Heart left ventricle (tissue), 16 donors: ENCODE measurements around the gene ACVR2B. TPM values are rescaled to one million over a fixed set of nuclear protein-coding genes. Genes with fewer than 3 reads are reported as not detected.

ENCODE experiments used
- ATAC-seq, 4 donors: fragments of 200-7000 bp; cut with Tn5 transposase; one replicate each; pipeline ENCODE4 v1.9.1; 2020 to 2022; ENCODE audit warnings: moderate library complexity in 4 of 4, mild to moderate bottlenecking in 3 of 4, moderate number of reproducible peaks in 1 of 4
- DNase-seq, 5 donors: peaks; one replicate each; pipeline ENCODE4 v3.0.0-alpha.2; 2020
- H3K27ac ChIP-seq, 12 donors: fragments of 200-600 bp; sonication (generic) in 4 of 12; one replicate each; pipeline versions ENCODE4 v1.5.0 to v1.8.0; 2016 to 2022; ENCODE audit warnings: mild to moderate bottlenecking in 2 of 12
- H3K27me3 ChIP-seq, 9 donors: fragments of 200-600 bp; sonication (generic) in 2 of 9; one replicate each; pipeline versions ENCODE4 v1.5.1 to v1.8.0; 2016 to 2022; ENCODE audit warnings: mild to moderate bottlenecking in 3 of 9
- H3K36me3 ChIP-seq, 9 donors: fragments of 200-600 bp; sonication (generic) in 2 of 9; one replicate each; pipeline versions ENCODE4 v1.5.0 to v1.8.0; 2018 to 2022; ENCODE audit warnings: mild to moderate bottlenecking in 2 of 9
- H3K4me1 ChIP-seq, 12 donors: fragments of 200-600 bp; sonication (generic) in 4 of 12; one replicate each; pipeline versions ENCODE4 v1.5.0 to v1.8.0; 2016 to 2022; ENCODE audit warnings: mild to moderate bottlenecking in 3 of 12
- H3K4me3 ChIP-seq, 12 donors: fragments of 200-600 bp; sonication (generic) in 4 of 12; one replicate each; pipeline versions ENCODE4 v1.5.0 to v1.8.0; 2017 to 2022; ENCODE audit warnings: mild to moderate bottlenecking in 9 of 12, moderate library complexity in 4 of 12
- H3K9me3 ChIP-seq, 12 donors: fragments of 200-600 bp; sonication (generic) in 4 of 12; one replicate each; pipeline versions ENCODE4 v1.5.0 to v1.8.0; 2016 to 2022; ENCODE audit warnings: mild to moderate bottlenecking in 1 of 12
- POLR2A ChIP-seq, 2 donors: fragments of 450-650 bp; IDR thresholded peaks; one replicate each; pipeline ENCODE4 v1.6.1; 2017; ENCODE audit warnings: antibody characterized with exemption in 2 of 2, mild to moderate bottlenecking in 2 of 2, moderate library complexity in 2 of 2
- WGBS, 4 donors: extraction: QIAGEN DNeasy Blood & Tissue Kit in 2 of 4; methylation state at CpG; one replicate each; pipeline versions ENCODE4 v1.1.5 to v1.1.7; 2013 to 2018; 5-methylcytosine and 5-hydroxymethylcytosine counted together
- intact Hi-C, 10 donors: fragments of 100-400 bp; cut with DNase I; formaldehyde crosslinking; loops; one replicate each; pipeline versions ENCODE4 v1.11.1 to v1.14.2; 2022
- polyA plus RNA-seq, 2 donors: library from polyadenylated mRNA; stranded (reverse); fragments of 200-250 nt; gene quantifications; one replicate each; pipeline ENCODE4 v1.2.3, GENCODE V29; 2013
- total RNA-seq, 9 donors: library from RNA; depleted of rRNA in 2 of 9; stranded (reverse); fragments of >200 nt in 2 of 9; fragmentation: NEBNext Ultra II Directional in 3 of 9; extraction: Animal tissue kit (Norgen Biotek cat#: 25700) in 3 of 9; gene quantifications; one replicate each; pipeline versions ENCODE4 v1.1.0 to v1.2.4, GENCODE V29; 2016 to 2023
- TF ChIP-seq, protein P1 (sequence below), 12 donors: fragments of 200-600 bp; sonication (generic) in 4 of 12; IDR thresholded peaks; one replicate each; pipeline versions ENCODE4 v1.5.0 to v1.8.0; 2018 to 2022; ENCODE audit warnings: antibody characterized with exemption in 12 of 12, mild to moderate bottlenecking in 5 of 12
- donor health status: ischemic (EF 13 %, LVEDD 7.1; RV severe dilation, severe dysfunction).
- donor health status: healthy with polysubstance abuse.
- donor health status: DM: no; HTN: yes; CAD: no.
- donor health status: DM: no; HTN: no; CAD: no.
- donor health status: ischemic (EF 25% LVEDD 6.9; RV normal size, moderate dysfunction).
- donor health status: ischemic (EF 25% LVEDD 5.7; RV mildly dilated, moderate dysfunction).
- donor health status: healthy.
- donor health status: DM: yes; HTN: yes; CAD: no.
- donor health status: ischemic (EF 35%, LVEDD 5.7; RV mildly dilated, moderate dysfunction).
- donor health status: nonischemic (EF 11% LVEDD 7.7; RV severe dilation, severe dysfunction).
- donor health status: DM: yes; HTN: yes; CAD: no.
- donor health status: PGD.
- donor health status: ischemic (EF 29% LVEDD 5.4; RV normal size, mild dysfunction).
- donor health status: nonischemic (EF 23%, LVEDD 6.1; RV moderate dilation, normal function).

The ACVR2B gene
- total and polyA plus RNA-seq, 11 donors = 1.3 to 12.4 (median 4.8) TPM

DNA sequence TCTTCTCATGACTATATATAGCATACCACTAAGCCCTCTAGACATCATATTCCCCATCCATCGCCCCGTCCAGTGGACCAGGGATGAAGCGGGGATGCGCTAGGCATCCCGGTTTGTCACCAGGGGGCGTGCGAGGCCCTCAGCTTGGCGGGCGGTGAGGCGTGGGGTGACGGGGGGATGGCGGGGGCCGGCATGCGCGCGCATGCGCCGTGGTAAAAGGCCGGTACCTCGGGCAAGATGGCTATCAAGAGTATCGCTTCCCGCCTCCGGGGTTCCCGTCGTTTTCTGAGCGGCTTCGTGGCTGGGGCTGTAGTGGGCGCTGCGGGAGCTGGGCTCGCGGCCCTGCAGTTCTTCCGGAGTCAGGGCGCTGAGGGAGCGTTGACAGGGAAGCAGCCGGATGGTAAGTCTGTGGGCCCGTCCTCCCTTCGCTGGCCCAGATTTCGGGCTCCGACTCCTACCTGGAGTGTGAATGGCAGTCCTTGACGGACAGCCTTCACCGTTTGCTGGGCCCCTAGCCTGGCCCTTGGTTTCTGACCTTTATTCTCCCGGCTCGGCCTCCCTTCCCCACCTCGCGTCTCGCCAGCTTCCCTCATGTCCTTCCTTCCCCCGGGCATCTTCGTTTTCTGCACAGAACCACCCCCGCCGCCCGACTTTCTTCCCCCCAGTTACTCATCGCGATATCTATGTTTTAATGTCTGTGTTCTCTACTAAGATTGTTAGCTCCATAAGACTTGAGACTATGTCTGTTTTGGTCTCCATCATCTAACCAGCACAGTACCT is 42.6 kb downstream of the ACVR2B start, which contains the start of gene EXOG:
TSS of gene EXOG (plus strand) at position 210 of the 780 bp plus-strand sequence. CDS start at position 238, 28 bp downstream.
- 0 to 1% (median 1%) methylated on average over 36 to 53 of the region's 53 CpGs for WGBS, 4 donors
- DNase-seq = peak; percentile 95 to 98 (median 96)
- Histone ChIP-seq H3K36me3 (peaks cover 0 to 17% (median 6%) of the 10 kb centered on the region in 9 donors), H3K4me3 (peak within 1 kb of the TSS; percentile 58 to 97 (median 70)), H3K27me3 (no peaks in the 10 kb centered on the region), H3K4me1 (peaks cover 0 to 33% (median 11%) of the 10 kb centered on the region in 12 donors), H3K27ac (peak within 1 kb of the TSS; percentile 53 to 92 (median 86)), H3K9me3 (no peaks in the 10 kb centered on the region)
- ATAC-seq = peak; percentile 79 to 94 (median 92)
- TF ChIP-seq, protein P1, sequence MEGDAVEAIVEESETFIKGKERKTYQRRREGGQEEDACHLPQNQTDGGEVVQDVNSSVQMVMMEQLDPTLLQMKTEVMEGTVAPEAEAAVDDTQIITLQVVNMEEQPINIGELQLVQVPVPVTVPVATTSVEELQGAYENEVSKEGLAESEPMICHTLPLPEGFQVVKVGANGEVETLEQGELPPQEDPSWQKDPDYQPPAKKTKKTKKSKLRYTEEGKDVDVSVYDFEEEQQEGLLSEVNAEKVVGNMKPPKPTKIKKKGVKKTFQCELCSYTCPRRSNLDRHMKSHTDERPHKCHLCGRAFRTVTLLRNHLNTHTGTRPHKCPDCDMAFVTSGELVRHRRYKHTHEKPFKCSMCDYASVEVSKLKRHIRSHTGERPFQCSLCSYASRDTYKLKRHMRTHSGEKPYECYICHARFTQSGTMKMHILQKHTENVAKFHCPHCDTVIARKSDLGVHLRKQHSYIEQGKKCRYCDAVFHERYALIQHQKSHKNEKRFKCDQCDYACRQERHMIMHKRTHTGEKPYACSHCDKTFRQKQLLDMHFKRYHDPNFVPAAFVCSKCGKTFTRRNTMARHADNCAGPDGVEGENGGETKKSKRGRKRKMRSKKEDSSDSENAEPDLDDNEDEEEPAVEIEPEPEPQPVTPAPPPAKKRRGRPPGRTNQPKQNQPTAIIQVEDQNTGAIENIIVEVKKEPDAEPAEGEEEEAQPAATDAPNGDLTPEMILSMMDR (IDR thresholded peaks at IDR 0.05) = peak; percentile 88 to 98 (median 92)
- TF ChIP-seq POLR2A (IDR thresholded peaks at IDR 0.05) = peak in 1 of 2 donors; percentile 46
- intact Hi-C loops = loop anchor here in 7 of 10 donors (1.0 to 10.0 kb wide), 7 partner anchors 154 to 348 kb away; no protein-coding TSS in a partner anchor

DNA sequence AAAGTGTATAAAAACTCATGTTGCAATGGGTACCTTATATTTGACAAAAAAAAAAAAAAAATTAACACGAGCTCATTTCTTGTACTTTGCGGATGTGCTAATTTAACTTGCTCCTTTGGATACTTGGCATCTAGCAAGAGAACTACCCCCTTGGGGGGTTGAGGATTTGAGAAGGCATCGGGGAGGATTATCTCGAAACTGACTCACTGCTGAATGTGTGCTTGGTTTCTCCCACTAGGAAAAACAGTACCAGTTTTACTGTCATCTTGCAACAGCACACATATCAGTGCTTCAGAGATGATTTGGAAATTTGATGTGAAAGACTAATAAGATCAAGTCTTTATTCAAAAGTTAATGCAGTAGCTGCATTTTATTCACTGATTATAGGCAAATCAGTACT is 43.3 kb downstream of the ACVR2B start:
- Histone ChIP-seq H3K9me3 (no peaks in the 10 kb centered on the region), H3K36me3 (peaks cover 0 to 24% (median 13%) of the 10 kb centered on the region in 9 donors), H3K27me3 (no peaks in the 10 kb centered on the region), H3K27ac (peak overlapping the region in 8 of 12 donors; percentile 82 to 92 (median 89)), H3K4me1 (peaks cover 0 to 37% (median 12%) of the 10 kb centered on the region in 12 donors), H3K4me3 (peak overlapping the region in 11 of 12 donors; percentile 58 to 97 (median 70))
- DNase-seq (no peak), ATAC-seq (no peak)
- TF ChIP-seq, protein P1 (IDR thresholded peaks at IDR 0.05) = no peak
- TF ChIP-seq POLR2A (IDR thresholded peaks at IDR 0.05) = no peak
- intact Hi-C loops = loop anchor here in 7 of 10 donors (2.0 to 10.0 kb wide), 6 partner anchors 154 to 348 kb away; no protein-coding TSS in a partner anchor
- 27 to 37% (median 29%) methylated on average over 4 of the region's 4 CpGs for WGBS, 4 donors

DNA sequence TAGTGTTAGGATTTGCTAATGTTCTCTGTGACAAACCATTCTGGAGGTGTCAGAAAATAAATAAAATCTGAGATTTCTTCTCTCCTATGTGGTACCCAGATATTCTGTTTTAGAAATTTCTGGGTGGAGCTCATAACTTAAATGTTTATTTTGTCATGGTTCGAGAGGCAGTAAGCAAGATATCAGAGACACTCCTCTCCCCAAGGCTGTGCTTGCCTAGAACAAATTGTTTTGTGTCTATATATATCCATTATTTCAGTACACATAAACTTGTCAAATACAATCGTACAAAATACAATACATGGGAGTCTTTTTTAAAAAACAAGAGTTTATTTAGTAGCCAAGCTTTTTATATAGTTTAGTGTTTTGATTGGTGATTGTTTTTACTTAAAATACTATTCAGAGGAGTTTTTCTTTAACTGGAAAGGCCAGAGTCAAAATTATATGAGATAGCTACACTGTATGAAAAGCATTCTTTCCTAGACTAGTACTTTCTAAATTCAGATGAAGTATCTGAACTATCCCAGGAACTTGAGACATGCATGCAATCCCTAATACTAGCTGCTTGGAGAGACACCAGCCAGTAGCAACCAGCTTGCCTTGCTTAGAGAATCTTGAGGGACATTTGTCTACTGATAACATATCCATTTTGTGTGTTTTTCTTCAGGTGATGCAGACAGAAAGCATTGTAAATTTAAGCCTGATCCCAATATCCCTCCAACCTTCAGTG is 47.2 kb downstream of the ACVR2B start:
- TF ChIP-seq POLR2A (IDR thresholded peaks at IDR 0.05) = no peak
- TF ChIP-seq, protein P1 (IDR thresholded peaks at IDR 0.05) = no peak
- Histone ChIP-seq H3K4me3 (no peak overlapping the region), H3K36me3 (peaks cover 0 to 62% (median 52%) of the 10 kb centered on the region in 9 donors), H3K27me3 (no peaks in the 10 kb centered on the region), H3K27ac (peak overlapping the region; percentile 44 to 92 (median 78)), H3K9me3 (no peaks in the 10 kb centered on the region), H3K4me1 (peaks cover 0 to 34% (median 12%) of the 10 kb centered on the region in 12 donors)
- intact Hi-C loops = no loop called here
- ATAC-seq = peak in 3 of 4 donors; percentile 52 to 84 (median 80)
- DNase-seq = no peak
- 48 to 58% (median 55%) methylated on average over 2 of the region's 2 CpGs for WGBS, 4 donors
